Skeletal muscle satellite cell (primary cell): ENCODE data around the gene NPAS1.
A peak's percentile ranks its signal among the peaks of the same experiment; 100 is the strongest.

Source experiments
- H3K27me3 ChIP-seq: 2 replicates; pipeline ENCODE4 v1.7.0; 2013; ENCODE audit warnings: low read length; ENCODE audit not compliant: control insufficient read depth, insufficient read depth
- H3K36me3 ChIP-seq: 2 replicates; pipeline ENCODE4 v1.7.0; 2013; ENCODE audit warnings: mild to moderate bottlenecking, control low read depth, low read length; ENCODE audit not compliant: insufficient read depth
- H3K4me1 ChIP-seq: 2 replicates; pipeline ENCODE4 v1.7.0; 2013; ENCODE audit warnings: low read length; ENCODE audit not compliant: control insufficient read depth, insufficient read depth
- H3K4me2 ChIP-seq: 2 replicates; pipeline ENCODE4 v1.7.0; 2013; ENCODE audit warnings: mild to moderate bottlenecking, low read length
- H3K4me3 ChIP-seq: 2 replicates; pipeline ENCODE4 v1.7.0; 2013; ENCODE audit warnings: low read length
- H3K9ac ChIP-seq: 2 replicates; pipeline ENCODE4 v1.7.0; 2013; ENCODE audit warnings: mild to moderate bottlenecking, low read depth, low read length, moderate library complexity
- H3K9me3 ChIP-seq: replicated peaks from 2 replicates; pipeline ENCODE4 v1.7.0; 2013; ENCODE audit warnings: mild to moderate bottlenecking, control low read depth, low read length

Gene NPAS1

GRCh38 chr19:46993622-46994021 lies 26.0 kb upstream of the NPAS1 start:
- H3K4me2 ChIP-seq, result no peak overlapping the region
- H3K4me1 ChIP-seq, result peaks cover 10% of the 10 kb centered on the region
- H3K27me3 ChIP-seq, result no peaks in the 10 kb centered on the region
- no peaks in the 10 kb centered on the region for H3K9me3 ChIP-seq
- H3K4me3 ChIP-seq, result no peak overlapping the region
- H3K36me3 ChIP-seq, result peaks cover 68% of the 10 kb centered on the region
- no peak overlapping the region for H3K9ac ChIP-seq

- Histone ChIP-seq H3K4me1 (peaks cover 10% of the 10 kb centered on the region), H3K9me3 (no peaks in the 10 kb centered on the region), H3K4me2 (no peak overlapping the region), H3K4me3 (no peak overlapping the region), H3K9ac (no peak overlapping the region), H3K27me3 (no peaks in the 10 kb centered on the region), H3K36me3 (peaks cover 68% of the 10 kb centered on the region)
Measured at GRCh38 chr19:46994141-46994686, 25.4 kb upstream of the NPAS1 start.

GRCh38 chr19:46995492-46995891 lies 24.1 kb upstream of the NPAS1 start:
- Histone ChIP-seq H3K36me3 (peaks cover 68% of the 10 kb centered on the region), H3K27me3 (no peaks in the 10 kb centered on the region), H3K4me2 (no peak overlapping the region), H3K4me1 (peaks cover 10% of the 10 kb centered on the region), H3K9me3 (no peaks in the 10 kb centered on the region), H3K4me3 (no peak overlapping the region), H3K9ac (no peak overlapping the region)

- Histone ChIP-seq H3K36me3 (peaks cover 62% of the 10 kb centered on the region), H3K4me1 (peaks cover 2% of the 10 kb centered on the region), H3K4me2 (no peak overlapping the region)
Measured at GRCh38 chr19:46998445-46999125, 21.1 kb upstream of the NPAS1 start.

GRCh38 chr19:46999377-46999776 lies 20.3 kb upstream of the NPAS1 start:
- no peaks in the 10 kb centered on the region for H3K9me3 ChIP-seq
- H3K4me1 ChIP-seq, result peaks cover 8% of the 10 kb centered on the region
- H3K27me3 ChIP-seq, result no peaks in the 10 kb centered on the region
- no peak overlapping the region for H3K4me3 ChIP-seq
- H3K9ac ChIP-seq, result no peak overlapping the region
- peaks cover 55% of the 10 kb centered on the region for H3K36me3 ChIP-seq
- H3K4me2 ChIP-seq, result no peak overlapping the region

More at GRCh38 chr19:46998445-46999125, 21.1 kb upstream of the NPAS1 start:
- Histone ChIP-seq H3K27me3 (no peaks in the 10 kb centered on the region), H3K4me3 (no peak overlapping the region), H3K9ac (no peak overlapping the region), H3K9me3 (no peaks in the 10 kb centered on the region)

- Histone ChIP-seq H3K4me3 (no peak overlapping the region), H3K4me2 (no peak overlapping the region), H3K36me3 (peaks cover 50% of the 10 kb centered on the region), H3K9ac (no peak overlapping the region), H3K27me3 (no peaks in the 10 kb centered on the region), H3K9me3 (no peaks in the 10 kb centered on the region), H3K4me1 (peaks cover 8% of the 10 kb centered on the region)
Measured at GRCh38 chr19:46999878-47000277, 19.8 kb upstream of the NPAS1 start.

GRCh38 chr19:47000373-47000772 lies 19.3 kb upstream of the NPAS1 start:
- Histone ChIP-seq H3K36me3 (peaks cover 48% of the 10 kb centered on the region), H3K4me2 (no peak overlapping the region), H3K4me1 (peaks cover 8% of the 10 kb centered on the region), H3K27me3 (no peaks in the 10 kb centered on the region), H3K9me3 (no peaks in the 10 kb centered on the region), H3K4me3 (no peak overlapping the region), H3K9ac (no peak overlapping the region)

GRCh38 chr19:47001584-47001983 lies 18.1 kb upstream of the NPAS1 start:
- Histone ChIP-seq H3K4me2 (no peak overlapping the region), H3K4me3 (no peak overlapping the region), H3K9me3 (no peaks in the 10 kb centered on the region), H3K36me3 (peaks cover 44% of the 10 kb centered on the region), H3K9ac (no peak overlapping the region), H3K4me1 (peaks cover 8% of the 10 kb centered on the region), H3K27me3 (no peaks in the 10 kb centered on the region)

- no peak overlapping the region for H3K9ac ChIP-seq
- H3K4me3 ChIP-seq, result no peak overlapping the region
- no peaks in the 10 kb centered on the region for H3K27me3 ChIP-seq
- H3K9me3 ChIP-seq, result no peaks in the 10 kb centered on the region
- peaks cover 8% of the 10 kb centered on the region for H3K4me1 ChIP-seq
- H3K36me3 ChIP-seq, result peaks cover 44% of the 10 kb centered on the region
- no peak overlapping the region for H3K4me2 ChIP-seq
Measured at GRCh38 chr19:47002106-47002766, 17.4 kb upstream of the NPAS1 start.

GRCh38 chr19:47002853-47003610 lies 16.6 kb upstream of the NPAS1 start:
- H3K4me2 ChIP-seq, result no peak overlapping the region
- no peaks in the 10 kb centered on the region for H3K27me3 ChIP-seq
- no peak overlapping the region for H3K9ac ChIP-seq
- H3K36me3 ChIP-seq, result peaks cover 44% of the 10 kb centered on the region
- H3K4me3 ChIP-seq, result no peak overlapping the region
- no peaks in the 10 kb centered on the region for H3K9me3 ChIP-seq
- peaks cover 8% of the 10 kb centered on the region for H3K4me1 ChIP-seq

- H3K4me2 ChIP-seq, result peak overlapping the region; percentile 50
- no peak overlapping the region for H3K9ac ChIP-seq
- H3K36me3 ChIP-seq, result peaks cover 36% of the 10 kb centered on the region
- peaks cover 8% of the 10 kb centered on the region for H3K4me1 ChIP-seq
- H3K4me3 ChIP-seq, result peak overlapping the region; percentile 35
- no peaks in the 10 kb centered on the region for H3K9me3 ChIP-seq
- no peaks in the 10 kb centered on the region for H3K27me3 ChIP-seq
Measured at GRCh38 chr19:47003611-47004465, 15.8 kb upstream of the NPAS1 start.
